HEK293 (cell line): ENCODE data around the gene IL4R.

Experiments used
- CTCF ChIA-PET: fragments of 350-600 bp; formaldehyde crosslinking; extraction: SDS; loops from one replicate; lab custom pipeline; 2021; ENCODE audit warnings: antibody characterized with exemption; lab: Yijun Ruan, JAX
- POLR2A ChIA-PET: fragments of 300-600 bp; formaldehyde crosslinking; extraction: SDS; loops from one replicate; lab custom pipeline; 2020; ENCODE audit warnings: antibody characterized with exemption, inconsistent platforms; lab: Yijun Ruan, JAX
- H3K27ac ChIP-seq: fragments of 200-500 bp; sonication (Bioruptor generic); 2 replicates; pipeline ENCODE4 v1.5.1; 2014; ENCODE audit warnings: low read depth, low read length, control low read depth, inconsistent platforms; ENCODE audit errors: extremely low read depth
- H3K36me3 ChIP-seq, 2 experiments: fragments of 200-500 bp in 1 of 2; sonication (Bioruptor generic) in 1 of 2; 1 replicate in 1 of 2; 2 replicates in 1 of 2; pipeline ENCODE4 v1.5.1; 2014 to 2017; ENCODE audit warnings: inconsistent platforms in 2 of 2, low read length in 2 of 2; ENCODE audit not compliant: control insufficient read depth in 2 of 2, insufficient read depth in 1 of 2
- H3K4me1 ChIP-seq: fragments of 200-500 bp; sonication (Bioruptor generic); 2 replicates; pipeline ENCODE4 v1.5.1; 2014; ENCODE audit warnings: mild to moderate bottlenecking, low read length, inconsistent platforms; ENCODE audit not compliant: control insufficient read depth, insufficient read depth
- H3K4me3 ChIP-seq: 2 replicates; pipeline ENCODE4 v1.5.1; 2011; ENCODE audit warnings: low read depth, mild to moderate bottlenecking, control low read depth, low read length, moderate library complexity
- H3K9me3 ChIP-seq: fragments of 200-500 bp; sonication (Bioruptor generic); 2 replicates; pipeline ENCODE4 v1.5.1; 2014; ENCODE audit warnings: low read depth, low read length, inconsistent platforms; ENCODE audit not compliant: control insufficient read depth, insufficient read depth
- KLF1 ChIP-seq: fragments of 450-650 bp; formaldehyde crosslinking; IDR thresholded peaks from 2 replicates; pipeline ENCODE4 v1.5.1; 2016; ENCODE audit warnings: missing biosample characterization, missing genetic modification characterization
- SALL2 ChIP-seq: fragments of 450-650 bp; formaldehyde crosslinking; IDR thresholded peaks from 2 replicates; pipeline ENCODE4 v1.5.0; 2017; ENCODE audit warnings: missing biosample characterization, mild to moderate bottlenecking, missing genetic modification characterization, borderline replicate concordance
- ZFP41 ChIP-seq: fragments of 450-650 bp; formaldehyde crosslinking; IDR thresholded peaks from 2 replicates; pipeline ENCODE4 v1.5.1; 2016; ENCODE audit warnings: missing biosample characterization, missing genetic modification characterization, borderline replicate concordance
- ZNF133 ChIP-seq: fragments of 450-650 bp; formaldehyde crosslinking; IDR thresholded peaks from 2 replicates; pipeline ENCODE4 v1.5.1; 2016; ENCODE audit warnings: missing biosample characterization, missing genetic modification characterization
- ZNF16 ChIP-seq: fragments of 450-650 bp; formaldehyde crosslinking; IDR thresholded peaks from 2 replicates; pipeline ENCODE4 v1.5.1; 2016; ENCODE audit warnings: low read depth, missing biosample characterization, missing genetic modification characterization
- ZNF202 ChIP-seq: fragments of 450-650 bp; formaldehyde crosslinking; IDR thresholded peaks from 2 replicates; pipeline ENCODE4 v1.5.1; 2016; ENCODE audit warnings: missing biosample characterization, missing genetic modification characterization, borderline replicate concordance
- ZNF37A ChIP-seq: fragments of 450-650 bp; IDR thresholded peaks from 2 replicates; pipeline ENCODE4 v1.5.1; 2018; ENCODE audit warnings: missing biosample characterization, missing genetic modification characterization
- ZNF394 ChIP-seq: fragments of 450-650 bp; formaldehyde crosslinking; IDR thresholded peaks from 2 replicates; pipeline ENCODE4 v1.5.1; 2016; ENCODE audit warnings: missing biosample characterization, missing genetic modification characterization, mild to moderate bottlenecking, moderate library complexity, borderline replicate concordance
- ZNF658 ChIP-seq: fragments of 450-650 bp; formaldehyde crosslinking; IDR thresholded peaks from 2 replicates; pipeline ENCODE4; 2016; ENCODE audit warnings: missing biosample characterization, missing genetic modification characterization
- ZNF664 ChIP-seq: fragments of 450-650 bp; formaldehyde crosslinking; IDR thresholded peaks from 2 replicates; pipeline ENCODE4 v1.5.1; 2016; ENCODE audit warnings: missing biosample characterization, missing genetic modification characterization
- TF ChIP-seq, protein P1 (sequence below): fragments of 450-650 bp; formaldehyde crosslinking; IDR thresholded peaks from 2 replicates; pipeline ENCODE4 v1.5.1; 2016; ENCODE audit warnings: missing biosample characterization, missing genetic modification characterization
- TF ChIP-seq, protein P2 (sequence below): fragments of 450-650 bp; formaldehyde crosslinking; conservative IDR thresholded peaks from 2 replicates; pipeline ENCODE4 v1.5.1; 2016; ENCODE audit warnings: low read depth, missing biosample characterization, missing genetic modification characterization

IL4R gene

DNA sequence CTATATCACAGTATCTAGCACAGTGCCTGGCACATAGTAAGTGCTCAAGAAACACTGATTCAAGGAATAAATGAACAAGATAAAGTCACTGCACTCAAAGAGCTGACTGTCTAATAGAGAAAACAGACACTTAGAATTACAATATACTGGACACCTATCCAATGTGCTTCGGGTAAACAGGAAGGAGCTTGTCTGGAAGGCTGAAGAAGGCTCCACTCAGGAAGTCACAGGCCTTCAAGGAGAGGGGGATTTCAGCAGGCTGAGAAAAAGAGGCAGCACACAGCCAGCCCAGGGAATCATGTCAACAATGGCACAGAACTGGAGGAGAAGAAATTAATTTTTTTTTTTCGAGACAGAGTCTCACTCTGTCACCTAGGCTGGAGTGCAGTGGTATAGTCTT lies 9.7 kb upstream of the IL4R start:
- TF ChIP-seq, protein P1, sequence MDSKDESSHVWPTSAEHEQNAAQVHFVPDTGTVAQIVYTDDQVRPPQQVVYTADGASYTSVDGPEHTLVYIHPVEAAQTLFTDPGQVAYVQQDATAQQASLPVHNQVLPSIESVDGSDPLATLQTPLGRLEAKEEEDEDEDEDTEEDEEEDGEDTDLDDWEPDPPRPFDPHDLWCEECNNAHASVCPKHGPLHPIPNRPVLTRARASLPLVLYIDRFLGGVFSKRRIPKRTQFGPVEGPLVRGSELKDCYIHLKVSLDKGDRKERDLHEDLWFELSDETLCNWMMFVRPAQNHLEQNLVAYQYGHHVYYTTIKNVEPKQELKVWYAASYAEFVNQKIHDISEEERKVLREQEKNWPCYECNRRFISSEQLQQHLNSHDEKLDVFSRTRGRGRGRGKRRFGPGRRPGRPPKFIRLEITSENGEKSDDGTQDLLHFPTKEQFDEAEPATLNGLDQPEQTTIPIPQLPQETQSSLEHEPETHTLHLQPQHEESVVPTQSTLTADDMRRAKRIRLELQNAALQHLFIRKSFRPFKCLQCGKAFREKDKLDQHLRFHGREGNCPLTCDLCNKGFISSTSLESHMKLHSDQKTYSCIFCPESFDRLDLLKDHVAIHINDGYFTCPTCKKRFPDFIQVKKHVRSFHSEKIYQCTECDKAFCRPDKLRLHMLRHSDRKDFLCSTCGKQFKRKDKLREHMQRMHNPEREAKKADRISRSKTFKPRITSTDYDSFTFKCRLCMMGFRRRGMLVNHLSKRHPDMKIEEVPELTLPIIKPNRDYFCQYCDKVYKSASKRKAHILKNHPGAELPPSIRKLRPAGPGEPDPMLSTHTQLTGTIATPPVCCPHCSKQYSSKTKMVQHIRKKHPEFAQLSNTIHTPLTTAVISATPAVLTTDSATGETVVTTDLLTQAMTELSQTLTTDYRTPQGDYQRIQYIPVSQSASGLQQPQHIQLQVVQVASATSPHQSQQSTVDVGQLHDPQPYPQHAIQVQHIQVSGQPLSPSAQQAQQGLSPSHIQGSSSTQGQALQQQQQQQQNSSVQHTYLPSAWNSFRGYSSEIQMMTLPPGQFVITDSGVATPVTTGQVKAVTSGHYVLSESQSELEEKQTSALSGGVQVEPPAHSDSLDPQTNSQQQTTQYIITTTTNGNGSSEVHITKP (tag by site-specific recombination), result 0 out of 2 replicates have a peak, but pooled peaks have one; percentile 16
- peak; percentile 1; the same call in 1 of the 2 replicates for TF ChIP-seq ZNF664 (tag by site-specific recombination)
- TF ChIP-seq ZNF16 (tag by site-specific recombination), result no peak
- Histone ChIP-seq H3K9me3 (no peaks in the 10 kb centered on the region), H3K27ac (no peak overlapping the region), H3K4me1 (no peaks in the 10 kb centered on the region), H3K4me3 (no peak overlapping the region), H3K36me3 (no peaks in the 10 kb centered on the region)
- ChIA-PET CTCF (interaction anchor here (0.7 to 1.1 kb wide), 2 partner anchors 30 to 64 kb away, joined by 4 to 5 read pairs; no protein-coding TSS in a partner anchor), POLR2A (no interaction called here)

DNA sequence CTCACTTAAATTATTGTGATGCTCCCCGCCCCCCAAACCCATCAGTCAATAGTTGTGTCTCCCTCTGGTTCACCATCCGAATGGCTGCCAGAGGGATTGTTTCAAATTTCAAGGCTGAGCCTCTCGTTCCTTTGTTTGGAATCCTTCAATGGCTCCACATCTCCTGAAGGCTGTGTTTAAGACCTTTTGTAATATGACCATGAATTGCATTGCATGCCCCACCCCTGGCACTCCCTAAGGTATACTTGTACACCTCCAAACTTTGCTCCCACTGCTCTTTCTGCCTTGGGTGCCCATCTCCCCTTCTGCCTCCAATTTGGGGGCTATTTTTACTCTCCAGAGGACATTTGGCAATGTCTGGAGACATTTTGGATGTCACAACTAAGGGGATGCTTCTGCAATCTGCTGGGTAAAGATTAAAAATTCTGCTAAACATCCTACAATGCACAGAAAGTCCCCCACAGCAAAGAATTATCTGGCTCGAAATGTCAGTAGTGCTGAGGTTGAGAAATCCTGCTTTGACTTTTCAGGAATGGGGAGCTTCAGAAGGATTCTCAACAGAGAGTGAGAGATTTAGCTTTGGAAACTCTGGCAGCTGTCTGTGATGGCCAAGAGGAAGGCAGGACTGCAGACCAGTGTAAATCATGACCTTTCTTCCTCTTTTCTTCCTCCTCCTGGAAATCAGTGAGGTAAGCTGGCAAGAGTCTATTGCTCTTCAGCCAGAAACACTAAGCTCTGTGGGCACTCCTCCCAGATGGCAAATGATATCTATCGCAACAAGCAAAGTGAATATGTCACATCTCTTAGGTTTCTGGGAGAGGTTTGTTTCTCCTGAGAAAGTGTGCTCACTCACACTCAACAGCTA lies 8.7 kb upstream of the IL4R start:
- Histone ChIP-seq H3K9me3 (no peaks in the 10 kb centered on the region), H3K27ac (no peak overlapping the region), H3K4me3 (no peak overlapping the region), H3K4me1 (no peaks in the 10 kb centered on the region), H3K36me3 (no peaks in the 10 kb centered on the region)
- ChIA-PET CTCF (interaction anchor here (0.6 kb wide), 1 partner anchor 20 kb away, joined by 3 read pairs; no protein-coding TSS in a partner anchor), POLR2A (interaction anchor here (0.6 to 0.9 kb wide), 2 partner anchors 101 to 156 kb away, joined by 3 to 4 read pairs; partner anchors contain the start of gene KDM8)
- no peak for TF ChIP-seq ZNF37A
- TF ChIP-seq ZFP41 (tag by site-specific recombination), result no peak
- no peak for TF ChIP-seq ZNF394
- TF ChIP-seq ZNF202 (tag by site-specific recombination), result no peak
- TF ChIP-seq, protein P2, sequence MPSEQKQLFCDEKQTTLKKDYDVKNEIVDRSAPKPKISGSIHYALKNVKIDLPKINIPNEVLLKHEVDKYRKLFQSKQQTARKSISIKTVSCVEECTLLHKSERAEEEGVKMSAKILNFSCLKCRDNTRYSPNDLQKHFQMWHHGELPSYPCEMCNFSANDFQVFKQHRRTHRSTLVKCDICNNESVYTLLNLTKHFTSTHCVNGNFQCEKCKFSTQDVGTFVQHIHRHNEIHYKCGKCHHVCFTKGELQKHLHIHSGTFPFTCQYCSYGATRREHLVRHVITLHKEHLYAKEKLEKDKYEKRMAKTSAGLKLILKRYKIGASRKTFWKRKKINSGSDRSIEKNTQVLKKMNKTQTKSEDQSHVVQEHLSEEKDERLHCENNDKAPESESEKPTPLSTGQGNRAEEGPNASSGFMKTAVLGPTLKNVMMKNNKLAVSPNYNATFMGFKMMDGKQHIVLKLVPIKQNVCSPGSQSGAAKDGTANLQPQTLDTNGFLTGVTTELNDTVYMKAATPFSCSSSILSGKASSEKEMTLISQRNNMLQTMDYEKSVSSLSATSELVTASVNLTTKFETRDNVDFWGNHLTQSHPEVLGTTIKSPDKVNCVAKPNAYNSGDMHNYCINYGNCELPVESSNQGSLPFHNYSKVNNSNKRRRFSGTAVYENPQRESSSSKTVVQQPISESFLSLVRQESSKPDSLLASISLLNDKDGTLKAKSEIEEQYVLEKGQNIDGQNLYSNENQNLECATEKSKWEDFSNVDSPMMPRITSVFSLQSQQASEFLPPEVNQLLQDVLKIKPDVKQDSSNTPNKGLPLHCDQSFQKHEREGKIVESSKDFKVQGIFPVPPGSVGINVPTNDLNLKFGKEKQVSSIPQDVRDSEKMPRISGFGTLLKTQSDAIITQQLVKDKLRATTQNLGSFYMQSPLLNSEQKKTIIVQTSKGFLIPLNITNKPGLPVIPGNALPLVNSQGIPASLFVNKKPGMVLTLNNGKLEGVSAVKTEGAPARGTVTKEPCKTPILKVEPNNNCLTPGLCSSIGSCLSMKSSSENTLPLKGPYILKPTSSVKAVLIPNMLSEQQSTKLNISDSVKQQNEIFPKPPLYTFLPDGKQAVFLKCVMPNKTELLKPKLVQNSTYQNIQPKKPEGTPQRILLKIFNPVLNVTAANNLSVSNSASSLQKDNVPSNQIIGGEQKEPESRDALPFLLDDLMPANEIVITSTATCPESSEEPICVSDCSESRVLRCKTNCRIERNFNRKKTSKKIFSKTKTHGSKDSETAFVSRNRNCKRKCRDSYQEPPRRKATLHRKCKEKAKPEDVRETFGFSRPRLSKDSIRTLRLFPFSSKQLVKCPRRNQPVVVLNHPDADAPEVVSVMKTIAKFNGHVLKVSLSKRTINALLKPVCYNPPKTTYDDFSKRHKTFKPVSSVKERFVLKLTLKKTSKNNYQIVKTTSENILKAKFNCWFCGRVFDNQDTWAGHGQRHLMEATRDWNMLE, result no peak
- TF ChIP-seq ZNF658 (tag by site-specific recombination), result no peak
- TF ChIP-seq KLF1 (tag by site-specific recombination), result no peak
- TF ChIP-seq SALL2, result no peak
- no peak for TF ChIP-seq ZNF133
